AG04450 (cell line): ENCODE results near the gene C8G. TPM values are rescaled to one million over a fixed set of nuclear protein-coding genes. Genes with fewer than 3 reads are reported as not detected.

Experiments used
- CTCF ChIA-PET: fragments of 300-600, 350-600 bp; formaldehyde crosslinking; extraction: SDS; loops from one replicate; lab custom pipeline; 2022; ENCODE audit warnings: antibody characterized with exemption, inconsistent platforms; lab: Charles Lee
- POLR2A ChIA-PET: fragments of 350-600 bp; formaldehyde crosslinking; extraction: SDS; loops from one replicate; lab custom pipeline; 2021; ENCODE audit warnings: antibody characterized with exemption, inconsistent platforms; lab: Yijun Ruan, JAX
- DNase-seq: peaks from one replicate; pipeline ENCODE4 v3.0.0-alpha.2; 2011; ENCODE audit warnings: low read depth, low spot score
- H3K27ac ChIP-seq: one replicate; pipeline ENCODE4 v1.5.1; 2012; ENCODE audit warnings: low read depth, low read length, control low read depth
- H3K27me3 ChIP-seq: one replicate; pipeline ENCODE4 v1.6.0; 2012; ENCODE audit warnings: low read length; ENCODE audit not compliant: control insufficient read depth, insufficient read depth
- H3K4me3 ChIP-seq: 2 replicates; pipeline ENCODE4 v1.5.1; 2011; ENCODE audit warnings: mild to moderate bottlenecking, low read depth, low read length, control low read depth
- H3K9me3 ChIP-seq: 2 replicates; pipeline ENCODE4 v1.5.1; 2012; ENCODE audit warnings: low read length; ENCODE audit not compliant: control insufficient read depth, insufficient read depth
- CTCF ChIP-seq: IDR thresholded peaks from 2 replicates; pipeline ENCODE4 v1.5.1; 2011; ENCODE audit warnings: low read depth, low read length, control low read depth, inconsistent platforms
- polyA plus RNA-seq: library from polyadenylated mRNA; depleted of rRNA; stranded (reverse); fragments of >200 nt; gene quantifications from 2 replicates; pipeline ENCODE4 v1.2.3, GENCODE V29; 2011

C8G gene
- polyA plus RNA-seq, 1 experiment, result 0.41 TPM

- Histone ChIP-seq H3K9me3 (no peaks in the 10 kb centered on the region; the same call in 1 of the 2 replicates), H3K27ac (no peak overlapping the region), H3K27me3 (peaks cover 38% of the 10 kb centered on the region), H3K4me3 (no peak overlapping the region)
- no peak for TF ChIP-seq CTCF
- CTCF ChIA-PET, result no interaction called here
- POLR2A ChIA-PET, result no interaction called here
- DNase-seq, result no peak
These were observed 38.7 kb downstream of the C8G start for GRCh38 chr9:136983656-136984314.

- H3K9me3 ChIP-seq, result no peaks in the 10 kb centered on the region; the same call in 1 of the 2 replicates
- no peak overlapping the region for H3K27ac ChIP-seq
- no peak overlapping the region for H3K4me3 ChIP-seq
- POLR2A ChIA-PET, result interaction anchor here (0.6 kb wide), 1 partner anchor 142 kb away, joined by 3 read pairs; the partner anchor contains the start of gene AJM1
- H3K27me3 ChIP-seq, result peaks cover 42% of the 10 kb centered on the region
- CTCF ChIA-PET, result interaction anchor here (0.5 kb wide), 1 partner anchor 101 kb away, joined by 3 read pairs; no protein-coding TSS in a partner anchor
- DNase-seq, result no peak
- TF ChIP-seq CTCF, result no peak
These were observed 39.5 kb downstream of the C8G start for GRCh38 chr9:136984464-136985026.

GRCh38 chr9:136985027-136985602 is 40.1 kb downstream of the C8G start:
- POLR2A ChIA-PET, result interaction anchor here (0.6 kb wide), 1 partner anchor 143 kb away, joined by 3 read pairs; the partner anchor contains the start of gene AJM1
- no peak for DNase-seq
- Histone ChIP-seq H3K9me3 (peaks cover under 1% of the 10 kb centered on the region), H3K27me3 (peaks cover 43% of the 10 kb centered on the region), H3K4me3 (no peak overlapping the region), H3K27ac (no peak overlapping the region)
- CTCF ChIA-PET, result interaction anchor here (0.5 kb wide), 1 partner anchor 101 kb away, joined by 3 read pairs; no protein-coding TSS in a partner anchor
- TF ChIP-seq CTCF, result no peak

GRCh38 chr9:136985853-136986252 is 40.8 kb downstream of the C8G start:
- no peak for DNase-seq
- TF ChIP-seq CTCF, result no peak
- H3K27me3 ChIP-seq, result peaks cover 43% of the 10 kb centered on the region
- CTCF ChIA-PET, result no interaction called here
- peaks cover 7% of the 10 kb centered on the region for H3K9me3 ChIP-seq
- no peak overlapping the region for H3K27ac ChIP-seq
- POLR2A ChIA-PET, result no interaction called here
- H3K4me3 ChIP-seq, result no peak overlapping the region

GRCh38 chr9:136988872-136989271 is 43.8 kb downstream of the C8G start:
- Histone ChIP-seq H3K4me3 (no peak overlapping the region), H3K27me3 (peaks cover 31% of the 10 kb centered on the region), H3K27ac (no peak overlapping the region), H3K9me3 (peaks cover 12% of the 10 kb centered on the region)
- ChIA-PET CTCF (interaction anchor here (1.1 to 1.4 kb wide), 2 partner anchors 46 to 248 kb away, joined by 3 read pairs; no protein-coding TSS in a partner anchor), POLR2A (no interaction called here)
- no peak for TF ChIP-seq CTCF
- no peak for DNase-seq
